ENCODE results near the gene PIP5K1C.
"Not testable (repeated sequence)": the region's sequence is repeated elsewhere in the genome, so short reads cannot be mapped to it uniquely, and the experiment has no call there.

PIP5K1C gene

GRCh38 chr19:3673506-3674439 is 26.5 kb downstream of the PIP5K1C start:
- no peak for DNase-seq (ENCODE audit: low spot score)

GRCh38 chr19:3672993-3673392 is 27.3 kb downstream of the PIP5K1C start:
- no peak for DNase-seq (ENCODE audit: low spot score)

- no peak for DNase-seq (ENCODE audit: low spot score)
Measured at GRCh38 chr19:3672575-3672948, 27.7 kb downstream of the PIP5K1C start.

GRCh38 chr19:3671680-3672574 is 28.3 kb downstream of the PIP5K1C start:
- DNase-seq (ENCODE audit: low spot score) = no peak

GRCh38 chr19:3670796-3671679 is 29.2 kb downstream of the PIP5K1C start:
- no peak for DNase-seq (ENCODE audit: low spot score)

GRCh38 chr19:3669947-3670795 is 30.1 kb downstream of the PIP5K1C start:
- no peak for DNase-seq (ENCODE audit: low spot score)

- no peak for DNase-seq (ENCODE audit: low spot score)
Measured at GRCh38 chr19:3669082-3669946, 31.0 kb downstream of the PIP5K1C start.

GRCh38 chr19:3668331-3669081 is 31.8 kb downstream of the PIP5K1C start:
- peak; percentile 31 for DNase-seq (ENCODE audit: low spot score)

- no peak for DNase-seq (ENCODE audit: low spot score)
Measured at GRCh38 chr19:3667766-3668165, 32.5 kb downstream of the PIP5K1C start.

- no peak for DNase-seq (ENCODE audit: low spot score)
Measured at GRCh38 chr19:3667037-3667638, 33.1 kb downstream of the PIP5K1C start.

- DNase-seq (ENCODE audit: low spot score) = not testable (repeated sequence)
Measured at GRCh38 chr19:3666545-3666856, 33.8 kb downstream of the PIP5K1C start.

GRCh38 chr19:3665681-3666544 is 34.4 kb downstream of the PIP5K1C start:
- peak; percentile 42 for DNase-seq (ENCODE audit: low spot score)

- DNase-seq (ENCODE audit: low spot score) = no peak
Measured at GRCh38 chr19:3664879-3665642, 35.2 kb downstream of the PIP5K1C start.

- no peak for DNase-seq (ENCODE audit: low spot score)
Measured at GRCh38 chr19:3663838-3664237, 36.4 kb downstream of the PIP5K1C start.

- DNase-seq (ENCODE audit: low spot score) = no peak
Measured at GRCh38 chr19:3661284-3662238, 38.7 kb downstream of the PIP5K1C start.
